Inflammatory macrophage (primary cell): ENCODE measurements around the gene TAAR9.
"Not testable (repeated sequence)": the region's sequence is repeated elsewhere in the genome, so short reads cannot be mapped to it uniquely, and the experiment has no call there.

Experiments used
- DNase-seq, 2 donors: peaks; one replicate each; pipeline ENCODE4 v3.0.0-alpha.2; 2020 to 2022

TAAR9 gene

GRCh38 chr6:132515386-132515785, 22.7 kb upstream of the TAAR9 start:
- no peak for DNase-seq

GRCh38 chr6:132520953-132521352, 17.1 kb upstream of the TAAR9 start:
- no peak for DNase-seq

DNA sequence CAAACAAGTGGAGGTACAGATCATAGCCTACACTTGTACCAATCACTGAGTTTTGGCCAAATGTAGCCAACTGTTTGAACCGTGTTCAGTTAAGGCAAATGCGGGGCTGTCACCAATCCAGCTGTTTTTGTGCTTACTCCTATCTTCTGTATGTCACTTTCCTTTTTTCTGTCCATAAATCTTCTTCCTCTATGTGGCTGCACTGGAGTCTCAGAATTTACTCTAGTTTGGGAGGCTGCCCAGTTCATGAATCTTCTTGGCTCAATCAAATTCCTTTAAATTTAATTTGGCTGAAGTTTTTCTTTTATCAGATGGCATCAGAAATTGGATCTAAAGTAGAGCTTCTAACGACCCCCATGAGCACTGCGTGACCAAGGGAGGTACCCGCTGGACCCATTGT, 13.4 kb upstream of the TAAR9 start:
- no peak for DNase-seq

DNA sequence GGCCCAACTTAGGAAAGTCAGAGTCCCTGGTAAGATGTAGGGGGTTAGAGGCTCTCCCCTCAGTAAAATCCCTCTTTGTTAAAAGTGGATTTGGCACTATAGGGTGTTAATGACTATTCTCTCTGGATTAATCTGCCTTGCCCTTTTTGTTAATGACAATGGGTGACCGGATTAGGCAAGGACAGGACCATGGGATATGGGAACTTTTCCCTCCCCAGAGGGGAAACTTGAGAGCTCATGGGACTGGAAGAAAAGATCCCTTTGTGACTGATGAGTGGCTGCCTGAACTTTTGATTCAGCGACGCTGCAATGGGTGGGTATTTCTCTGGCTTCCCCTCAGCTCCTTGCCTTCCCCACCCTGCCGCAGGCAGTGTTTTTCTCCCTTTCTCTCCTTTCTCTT, 12.2 kb upstream of the TAAR9 start:
- DNase-seq, result no peak

GRCh38 chr6:132526461-132526860, 11.6 kb upstream of the TAAR9 start:
- no peak for DNase-seq

DNA sequence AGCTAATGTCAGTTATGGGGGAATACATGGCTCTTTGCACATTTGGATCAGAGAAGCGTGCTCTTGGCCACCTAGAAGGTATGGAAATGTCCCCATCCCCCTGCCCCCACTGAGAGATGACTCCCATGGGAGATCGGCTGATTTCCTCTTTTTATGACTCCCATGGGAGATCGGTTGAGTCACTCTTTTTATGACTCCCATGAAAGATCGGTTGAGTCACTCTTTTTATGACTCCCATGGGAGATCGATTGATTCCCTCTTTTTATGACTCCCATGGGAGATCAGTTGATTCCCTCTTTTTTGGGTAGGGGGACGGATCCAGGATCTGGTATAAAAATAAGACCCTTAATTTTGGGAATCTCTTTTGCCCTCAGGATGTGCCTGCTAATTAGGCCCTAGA, 10.3 kb upstream of the TAAR9 start:
- no peak for DNase-seq

DNA sequence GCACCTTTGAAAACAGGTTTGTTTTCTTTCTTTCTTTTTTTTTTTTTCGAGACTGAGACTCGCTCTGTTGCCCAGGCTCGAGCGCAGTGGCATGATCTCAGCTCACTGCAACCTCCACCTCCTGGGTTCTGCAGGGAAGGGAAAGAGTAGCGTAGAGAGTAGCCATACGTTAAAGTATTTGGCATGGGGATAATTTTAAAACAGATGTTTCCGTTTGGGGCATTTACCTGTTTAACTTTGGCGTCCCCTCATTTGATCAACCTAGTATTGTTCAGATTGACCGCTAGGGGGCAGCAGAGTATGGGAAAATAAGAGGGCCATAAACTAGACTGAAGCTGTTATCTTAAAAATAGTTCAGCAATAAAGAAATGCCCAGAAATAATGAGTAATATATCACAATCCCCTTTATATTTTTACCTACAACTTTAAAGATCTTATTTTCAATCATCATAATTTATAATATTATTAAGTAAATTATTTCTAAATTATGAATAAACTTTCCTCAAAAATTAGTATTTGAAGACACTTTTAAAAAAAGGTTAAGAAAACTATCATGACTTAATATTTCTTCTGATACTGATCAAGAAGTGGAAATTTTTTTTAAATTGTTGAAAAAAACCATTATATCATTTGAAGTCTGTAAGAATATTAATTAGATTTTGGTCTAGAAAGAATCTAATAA, 7.6 kb upstream of the TAAR9 start:
- peak; percentile 44 to 66 for DNase-seq

GRCh38 chr6:132534546-132534945, 3.5 kb upstream of the TAAR9 start:
- not testable (repeated sequence) for DNase-seq

DNA sequence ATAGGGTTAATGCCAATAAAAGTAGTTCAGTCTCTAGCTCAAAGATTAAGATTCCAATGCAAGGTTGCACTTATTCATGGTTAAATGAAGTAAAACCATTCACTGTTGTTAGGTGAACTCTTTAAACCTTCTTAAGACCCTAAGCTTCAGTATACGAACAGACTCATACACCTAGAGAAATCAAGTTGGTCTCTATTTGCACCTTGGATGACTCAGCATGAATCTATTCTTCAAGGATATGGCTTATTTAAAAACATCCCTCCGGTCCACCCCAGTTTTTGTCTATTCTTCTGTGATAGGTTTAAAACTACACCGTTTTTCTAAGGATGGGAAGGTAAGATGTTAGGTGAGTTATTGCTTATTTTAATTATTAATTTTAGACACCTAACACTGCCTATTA, 932 bp upstream of the TAAR9 start:
- DNase-seq, result no peak

DNA sequence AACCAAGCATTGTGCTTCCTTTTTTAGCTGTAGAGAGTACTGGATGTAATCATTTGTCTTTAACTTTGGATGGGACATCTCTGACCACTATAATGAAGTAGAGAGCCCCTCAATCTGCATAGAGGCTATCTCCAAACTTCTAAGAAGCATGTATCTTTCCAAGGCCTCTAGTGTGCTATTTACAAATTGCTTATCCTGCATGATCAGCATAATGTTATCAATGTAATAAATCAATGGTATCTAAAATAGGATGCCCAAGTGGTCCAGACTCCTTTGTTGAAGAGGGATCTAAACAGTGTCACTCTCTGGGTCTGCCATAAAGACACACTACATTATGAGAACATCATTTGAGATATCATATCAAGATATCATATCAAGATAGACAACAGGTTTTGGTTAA, 6.7 kb downstream of the TAAR9 start:
- DNase-seq, result no peak

DNA sequence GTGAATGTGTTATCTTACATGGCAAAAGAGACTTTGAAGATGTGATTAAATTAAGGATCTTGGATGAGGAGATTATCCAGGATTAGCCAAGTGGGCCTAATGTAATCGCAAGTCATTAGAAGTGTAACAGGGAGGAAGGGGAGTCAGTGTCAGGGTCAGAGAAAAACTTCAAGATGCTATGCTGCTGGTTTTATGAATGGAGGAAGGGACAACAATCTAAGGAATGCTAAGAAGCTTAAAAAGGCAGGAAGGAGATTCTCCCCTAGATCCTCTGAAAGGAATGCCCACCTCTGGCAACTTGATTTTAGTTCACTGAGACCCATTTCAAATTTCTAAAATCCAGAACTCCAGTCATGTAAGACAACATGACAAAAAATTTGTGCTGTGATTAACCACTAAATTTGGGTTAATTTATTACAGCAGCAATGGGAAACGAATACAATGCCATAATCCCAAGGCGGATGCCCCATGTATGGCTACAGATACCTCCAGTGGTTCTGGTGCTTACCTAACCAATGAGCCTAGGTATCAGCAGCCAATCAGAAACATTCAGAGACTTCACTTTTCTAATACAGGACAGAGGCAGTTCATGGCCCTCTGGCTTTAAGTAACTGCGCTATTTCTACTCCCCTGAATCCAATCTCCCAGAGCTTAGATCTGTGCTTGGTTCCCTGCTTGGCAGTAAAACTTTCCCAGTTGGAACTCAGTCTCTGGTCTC, 10.8 kb downstream of the TAAR9 start:
- no peak for DNase-seq

DNA sequence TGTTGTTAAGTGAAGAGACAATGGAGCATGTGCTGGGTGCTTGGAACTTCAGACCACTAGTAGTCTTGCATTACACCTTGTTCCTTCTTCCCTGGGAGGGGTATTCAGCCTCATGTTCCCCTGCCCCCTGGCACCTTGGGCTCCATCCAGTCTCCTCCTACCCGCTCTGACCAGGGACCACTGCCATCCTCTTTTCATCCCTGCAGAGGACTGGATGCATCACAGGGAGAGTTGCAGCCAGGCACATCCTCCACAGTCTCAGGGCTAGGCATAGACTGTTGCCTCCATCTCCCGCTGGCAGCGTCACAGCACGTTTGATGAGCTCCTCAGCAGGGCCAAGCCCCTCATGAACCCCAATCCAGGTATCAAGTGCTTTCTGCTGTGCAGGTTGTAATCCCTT, 13.1 kb downstream of the TAAR9 start:
- no peak for DNase-seq

DNA sequence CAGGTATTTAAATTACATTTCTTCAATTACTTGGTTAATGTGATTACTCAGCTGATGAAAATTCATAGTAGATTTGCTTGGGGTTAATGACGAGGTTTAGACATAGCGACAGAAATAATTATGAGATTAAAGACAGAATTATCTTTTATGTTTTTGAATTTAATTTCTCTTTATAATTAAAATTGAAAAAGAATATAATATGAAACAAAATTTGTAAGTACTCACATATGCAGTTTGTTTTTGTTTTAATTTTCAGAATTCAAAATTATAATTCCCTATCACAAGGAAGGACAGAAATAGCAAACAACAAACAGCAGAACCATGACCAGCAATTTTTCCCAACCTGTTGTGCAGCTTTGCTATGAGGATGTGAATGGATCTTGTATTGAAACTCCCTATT, 14.3 kb downstream of the TAAR9 start, which contains the start of gene TAAR8:
Gene TAAR8, plus strand, starts transcription at position 301 of the 400 bp plus-strand sequence. Its CDS starts 21 bp downstream, at position 322.
- no peak for DNase-seq

DNA sequence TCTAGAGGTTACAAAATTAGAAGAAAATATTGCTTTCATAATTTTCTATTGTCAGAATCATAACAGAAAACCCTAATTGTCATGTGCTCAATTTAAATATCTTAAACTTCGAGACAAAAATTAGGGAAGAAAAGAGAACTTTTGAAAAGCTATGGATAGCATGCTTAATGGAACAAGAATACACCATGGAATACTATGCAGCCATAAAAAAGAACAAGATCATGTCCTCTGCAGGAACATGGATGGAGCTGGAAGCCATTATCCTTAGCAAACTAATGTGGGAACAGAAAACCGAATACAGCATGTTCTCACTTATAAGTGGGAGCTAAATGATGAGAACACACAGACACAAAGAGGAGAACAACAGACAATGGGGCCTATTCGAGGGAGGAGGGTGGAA, 22.0 kb downstream of the TAAR9 start:
- DNase-seq, result not testable (repeated sequence)

- no peak for DNase-seq
These were observed 28.3 kb downstream of the TAAR9 start for GRCh38 chr6:132566404-132566803.

- DNase-seq, result no peak
These were observed 29.5 kb downstream of the TAAR9 start for GRCh38 chr6:132567566-132567965.

DNA sequence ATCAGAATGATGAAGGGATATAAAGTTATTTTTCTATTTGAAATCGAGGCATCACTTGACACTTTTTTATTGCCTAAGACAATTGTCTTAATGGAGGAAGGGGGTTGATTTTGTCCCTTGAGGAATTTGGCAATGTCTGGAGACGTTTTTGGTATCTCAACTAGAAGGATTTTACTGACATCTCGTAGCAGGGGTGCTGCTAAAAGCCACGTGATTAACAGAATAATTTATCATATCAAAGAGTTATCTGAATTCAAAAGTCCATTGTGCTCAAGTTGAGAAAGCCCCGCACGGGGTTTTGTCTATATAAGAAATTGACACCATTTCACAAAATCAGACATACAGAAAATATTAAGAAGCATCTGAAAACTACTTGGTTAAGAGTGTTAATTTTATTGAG, 30.5 kb downstream of the TAAR9 start:
- no peak for DNase-seq

- DNase-seq, result no peak
These were observed 31.1 kb downstream of the TAAR9 start for GRCh38 chr6:132569170-132569569.

DNA sequence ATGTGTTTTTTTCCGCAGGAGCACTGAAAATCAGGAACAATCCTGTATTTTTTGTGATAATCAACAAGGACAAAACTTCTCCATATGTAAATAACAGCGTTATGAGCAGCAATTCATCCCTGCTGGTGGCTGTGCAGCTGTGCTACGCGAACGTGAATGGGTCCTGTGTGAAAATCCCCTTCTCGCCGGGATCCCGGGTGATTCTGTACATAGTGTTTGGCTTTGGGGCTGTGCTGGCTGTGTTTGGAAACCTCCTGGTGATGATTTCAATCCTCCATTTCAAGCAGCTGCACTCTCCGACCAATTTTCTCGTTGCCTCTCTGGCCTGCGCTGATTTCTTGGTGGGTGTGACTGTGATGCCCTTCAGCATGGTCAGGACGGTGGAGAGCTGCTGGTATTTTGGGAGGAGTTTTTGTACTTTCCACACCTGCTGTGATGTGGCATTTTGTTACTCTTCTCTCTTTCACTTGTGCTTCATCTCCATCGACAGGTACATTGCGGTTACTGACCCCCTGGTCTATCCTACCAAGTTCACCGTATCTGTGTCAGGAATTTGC, 32.2 kb downstream of the TAAR9 start, which contains the start of gene TAAR6:
Gene TAAR6, plus strand, starts transcription at position 102 of the 557 bp plus-strand sequence. Its CDS starts 0 bp downstream, at position 102.
- DNase-seq, result no peak

DNA sequence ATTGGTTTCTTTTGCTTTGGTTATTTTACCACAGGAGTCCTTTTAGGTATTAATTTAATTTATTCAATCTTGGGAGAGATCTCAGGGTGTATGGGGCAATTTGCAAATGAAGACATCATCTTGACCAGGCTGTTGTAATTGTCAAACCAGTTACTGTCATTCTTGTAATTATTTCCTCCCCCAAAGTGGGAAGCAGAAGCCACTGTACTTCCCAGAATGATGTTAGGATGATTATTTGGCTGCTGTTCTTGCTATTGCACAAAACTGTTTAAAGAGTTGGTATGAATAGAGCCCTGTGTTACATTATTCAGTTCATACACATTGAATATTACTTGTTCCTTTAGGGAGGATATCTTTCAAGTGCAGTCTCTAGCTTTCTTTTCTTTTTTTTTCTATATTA, 33.7 kb downstream of the TAAR9 start:
- peak; percentile 63 to 66 for DNase-seq

- DNase-seq, result no peak
These were observed 46.6 kb downstream of the TAAR9 start for GRCh38 chr6:132584698-132585097.

- peak; percentile 79 to 89 for DNase-seq
These were observed 49.3 kb downstream of the TAAR9 start for GRCh38 chr6:132587424-132587823.
